GM12878 (cell line): ENCODE measurements around the gene DCBLD1.

ENCODE experiments used
- LARP7 ChIP-seq: fragments of 450-650 bp; IDR thresholded peaks from 2 replicates; pipeline ENCODE4 v1.6.1; 2017; ENCODE audit warnings: mild to moderate bottlenecking
- MAX ChIP-seq: IDR thresholded peaks from 2 replicates; pipeline ENCODE4 v1.6.1; 2012; ENCODE audit warnings: low read depth, low read length, improper control_type of control experiment
- ZNF274 ChIP-seq: IDR thresholded peaks from one replicate; pipeline ENCODE4 v1.8.0; 2011; ENCODE audit not compliant: insufficient read length, insufficient read depth

DNA sequence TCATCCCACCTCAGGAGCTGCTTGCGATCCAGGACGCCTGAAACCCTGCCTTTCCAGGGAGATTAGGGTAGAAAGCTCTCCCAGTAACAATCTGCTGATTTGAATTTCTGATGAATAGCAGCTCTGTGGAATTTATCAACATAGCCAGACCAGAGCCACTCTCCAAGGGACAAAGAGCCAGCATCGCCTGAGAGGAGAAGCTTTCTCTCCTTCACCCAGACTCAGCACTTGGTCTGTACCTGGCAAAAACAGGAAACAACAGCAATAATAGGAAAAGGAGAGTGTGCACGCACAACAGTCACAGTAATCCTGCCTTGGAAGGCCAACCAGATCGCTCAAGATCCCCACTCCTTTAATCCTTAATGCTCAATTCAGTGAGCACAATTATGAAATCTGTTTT is 34.5 kb upstream of the DCBLD1 start:
- no peak for TF ChIP-seq LARP7
- no peak for TF ChIP-seq ZNF274
- TF ChIP-seq MAX, result no peak
